GM19238 (cell line): ENCODE measurements around the gene LPAR5.
A peak's percentile ranks its signal among the peaks of the same experiment; 100 is the strongest.

Experiments used
- DNase-seq: peaks from one replicate; pipeline ENCODE4 v3.0.0; 2011; ENCODE audit warnings: low spot score; ENCODE audit not compliant: insufficient read length

Gene LPAR5

GRCh38 chr12:6639151-6639801 is 3.5 kb upstream of the LPAR5 start:
- DNase-seq: no peak

GRCh38 chr12:6638305-6638704 is 2.5 kb upstream of the LPAR5 start:
- DNase-seq: no peak

GRCh38 chr12:6635375-6635855 is 344 bp downstream of the LPAR5 start:
- DNase-seq: no peak

- peak; percentile 65 for DNase-seq
Observed at GRCh38 chr12:6632026-6632983, 3.5 kb downstream of the LPAR5 start.

- no peak for DNase-seq
Observed at GRCh38 chr12:6631549-6631961, 4.2 kb downstream of the LPAR5 start.

- DNase-seq: no peak
Observed at GRCh38 chr12:6630736-6631135, 5.0 kb downstream of the LPAR5 start.

- DNase-seq: no peak
Observed at GRCh38 chr12:6627616-6628015, 8.1 kb downstream of the LPAR5 start.

GRCh38 chr12:6626654-6627283 is 9.0 kb downstream of the LPAR5 start:
- no peak for DNase-seq

- no peak for DNase-seq
Observed at GRCh38 chr12:6620885-6621274, 14.9 kb downstream of the LPAR5 start.

GRCh38 chr12:6620137-6620884 is 15.4 kb downstream of the LPAR5 start:
- no peak for DNase-seq

- DNase-seq: no peak
Observed at GRCh38 chr12:6618483-6619225, 17.1 kb downstream of the LPAR5 start.

- DNase-seq: no peak
Observed at GRCh38 chr12:6615802-6616201, 20.0 kb downstream of the LPAR5 start.

- no peak for DNase-seq
Observed at GRCh38 chr12:6614513-6615172, 21.1 kb downstream of the LPAR5 start.

- no peak for DNase-seq
Observed at GRCh38 chr12:6613776-6614512, 21.8 kb downstream of the LPAR5 start.

- DNase-seq: no peak
Observed at GRCh38 chr12:6613015-6613775, 22.6 kb downstream of the LPAR5 start.

- DNase-seq: no peak
Observed at GRCh38 chr12:6612652-6613014, 23.1 kb downstream of the LPAR5 start.

- DNase-seq: no peak
Observed at GRCh38 chr12:6612247-6612646, 23.5 kb downstream of the LPAR5 start.

GRCh38 chr12:6608592-6609281 is 27.0 kb downstream of the LPAR5 start:
- DNase-seq: no peak
